T-cell (primary cell): ENCODE measurements around the gene TEX19. TPM values are rescaled to one million over a fixed set of nuclear protein-coding genes. Genes with fewer than 3 reads are reported as not detected.

Source experiments
- ATAC-seq, 4 experiments: fragments of 200-7000 bp in 3 of 4; fragments of 150-1000 bp in 1 of 4; cut with Tn5 transposase; replicated peaks in 1 of 4; 1 replicate in 3 of 4; 2 replicates in 1 of 4; pipeline ENCODE4 v1.10.0; 2021; ENCODE audit warnings: moderate library complexity in 3 of 4, mild to moderate bottlenecking in 2 of 4, moderate number of reproducible peaks in 1 of 4
- CTCF ChIA-PET, 2 donors: fragments of 300-600 bp; sonication (Branson Sonifier 250); formaldehyde crosslinking; loops; one replicate each; lab custom pipeline; 2022; ENCODE audit warnings: antibody characterized with exemption in 2 of 2; lab: Charles Lee
- POLR2A ChIA-PET, 2 donors: fragments of 300-600 bp; sonication (Branson Sonifier 250); formaldehyde crosslinking; loops; one replicate each; lab custom pipeline; 2022; ENCODE audit warnings: antibody characterized with exemption in 2 of 2; lab: Charles Lee
- DNase-seq, 35 experiments: peaks; one replicate each; pipeline versions ENCODE4 v3.0.0 to v3.0.0-alpha.2; 2013 to 2023
- H3K27ac ChIP-seq: one replicate; pipeline ENCODE4 v1.5.1; 2013; ENCODE audit warnings: low read length
- H3K27me3 ChIP-seq, 2 experiments: replicated peaks in 1 of 2; 1 replicate in 1 of 2; 2 replicates in 1 of 2; pipeline versions ENCODE4 v1.6.1 to v1.7.0; 2013; ENCODE audit warnings: low read length in 1 of 2, mixed read lengths in 1 of 2; ENCODE audit not compliant: control insufficient read depth in 2 of 2, insufficient read depth in 2 of 2; ENCODE audit errors: extremely low read depth in 1 of 2
- H3K36me3 ChIP-seq, 2 donors: 1 replicate in 1 of 2; 2 replicates in 1 of 2; pipeline versions ENCODE4 v1.6.1 to v1.7.0; 2013; ENCODE audit warnings: low read length in 1 of 2; ENCODE audit not compliant: control insufficient read depth in 2 of 2, insufficient read depth in 1 of 2; ENCODE audit errors: extremely low read depth in 1 of 2
- H3K4me1 ChIP-seq, 2 experiments: 1 replicate in 1 of 2; 2 replicates in 1 of 2; pipeline versions ENCODE4 v1.6.1 to v1.7.0; 2013; ENCODE audit warnings: low read length in 2 of 2, mixed read lengths in 1 of 2; ENCODE audit not compliant: insufficient read depth in 2 of 2, control insufficient read depth in 1 of 2; ENCODE audit errors: extremely low read depth in 1 of 2
- H3K4me3 ChIP-seq, 2 donors: 1 replicate in 1 of 2; 2 replicates in 1 of 2; pipeline versions ENCODE4 v1.5.1 to v1.7.0; 2013; ENCODE audit warnings: mild to moderate bottlenecking in 2 of 2, low read length in 1 of 2, moderate library complexity in 1 of 2; ENCODE audit not compliant: control insufficient read depth in 1 of 2; ENCODE audit errors: extremely low read depth in 1 of 2
- H3K9me3 ChIP-seq: 2 replicates; pipeline ENCODE4 v1.7.0; 2013
- H3K27ac Mint-ChIP-seq, 2 donors: one replicate each; pipeline ENCODE4 v1.8.0; 2020 to 2021; ENCODE audit warnings: mild to moderate bottlenecking in 2 of 2, mixed read lengths in 2 of 2
- H3K27me3 Mint-ChIP-seq, 2 donors: one replicate each; pipeline ENCODE4 v1.8.0; 2021 to 2022; ENCODE audit warnings: mixed read lengths in 2 of 2
- H3K36me3 Mint-ChIP-seq: one replicate; pipeline ENCODE4 v1.8.0; 2021; ENCODE audit warnings: mixed read lengths
- H3K4me1 Mint-ChIP-seq, 3 donors: one replicate each; pipeline ENCODE4 v1.8.0; 2020 to 2022; ENCODE audit warnings: mixed read lengths in 3 of 3, mild to moderate bottlenecking in 1 of 3
- H3K4me3 Mint-ChIP-seq, 3 donors: one replicate each; pipeline ENCODE4 v1.8.0; 2020 to 2022; ENCODE audit warnings: mild to moderate bottlenecking in 3 of 3, mixed read lengths in 3 of 3, moderate library complexity in 3 of 3
- H3K9me3 Mint-ChIP-seq, 3 donors: one replicate each; pipeline ENCODE4 v1.8.0; 2020 to 2022; ENCODE audit warnings: mixed read lengths in 3 of 3
- WGBS: methylation state at CpG from one replicate; pipeline ENCODE4 v1.1.5; 2013; ENCODE audit warnings: missing lambda C conversion rate; ENCODE audit not compliant: insufficient coverage; 5-methylcytosine and 5-hydroxymethylcytosine counted together
- total RNA-seq, 35 experiments: library from RNA in 6 of 35; stranded (reverse) in 6 of 35; fragments of 120-200 nt in 1 of 35; gene quantifications; one replicate each; pipeline versions ENCODE4 v1.2.1 to v1.2.4 and lab custom pipeline; 2013 to 2026

Gene TEX19
- total RNA-seq, result not detected
- total RNA-seq (2013), result not detected
- 0 to 1.1 (median 0) reads per million in 29 experiments for total RNA-seq (lab: John Stamatoyannopoulos, UW)

DNA sequence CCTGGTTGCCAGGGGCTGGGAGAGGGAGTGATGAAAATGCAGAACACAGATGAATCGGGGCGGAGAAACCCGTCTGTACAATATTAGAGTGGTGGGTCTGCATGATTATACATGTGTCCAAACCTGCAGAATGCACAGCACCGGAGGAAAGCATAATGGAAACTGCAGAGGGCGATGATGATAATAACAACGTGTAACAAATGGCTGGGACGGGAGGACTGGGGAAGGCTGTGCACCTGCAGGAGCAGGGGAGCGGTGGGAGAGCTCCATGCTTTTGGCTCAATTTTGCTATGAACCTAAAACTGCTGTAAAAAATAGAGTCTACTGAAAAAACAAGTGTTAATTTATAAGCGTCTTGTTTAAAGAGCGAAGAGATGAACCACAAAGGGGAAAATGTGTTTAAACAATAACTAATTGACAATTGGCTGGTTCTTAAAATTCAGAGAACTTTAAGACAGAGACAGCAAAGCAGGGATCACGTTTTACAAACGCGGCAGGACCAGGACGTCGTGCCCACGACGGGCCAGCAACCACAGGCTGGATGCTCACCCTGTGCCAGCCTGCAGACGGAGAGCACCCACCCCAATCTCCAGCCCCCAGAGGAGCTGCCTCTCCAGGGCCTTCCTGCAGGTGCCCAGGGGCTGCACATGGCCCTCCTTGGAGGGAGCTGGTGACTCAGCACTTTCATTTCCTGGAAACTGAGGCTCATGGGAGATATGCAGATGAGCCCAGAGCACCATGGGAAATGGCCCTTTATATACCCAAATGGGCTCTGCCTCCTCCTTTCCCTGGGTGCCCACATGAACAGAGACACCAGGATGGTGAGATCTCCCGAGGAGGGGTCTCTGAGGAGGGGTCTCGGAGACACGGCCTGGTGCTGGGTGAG is at the start of gene TEX19:
Gene TEX19 (plus strand): TSS at position 783 of the 886 bp plus-strand sequence. CDS start 2,904 bp downstream, outside the sequence.
- CTCF ChIA-PET, result no interaction called here

DNA sequence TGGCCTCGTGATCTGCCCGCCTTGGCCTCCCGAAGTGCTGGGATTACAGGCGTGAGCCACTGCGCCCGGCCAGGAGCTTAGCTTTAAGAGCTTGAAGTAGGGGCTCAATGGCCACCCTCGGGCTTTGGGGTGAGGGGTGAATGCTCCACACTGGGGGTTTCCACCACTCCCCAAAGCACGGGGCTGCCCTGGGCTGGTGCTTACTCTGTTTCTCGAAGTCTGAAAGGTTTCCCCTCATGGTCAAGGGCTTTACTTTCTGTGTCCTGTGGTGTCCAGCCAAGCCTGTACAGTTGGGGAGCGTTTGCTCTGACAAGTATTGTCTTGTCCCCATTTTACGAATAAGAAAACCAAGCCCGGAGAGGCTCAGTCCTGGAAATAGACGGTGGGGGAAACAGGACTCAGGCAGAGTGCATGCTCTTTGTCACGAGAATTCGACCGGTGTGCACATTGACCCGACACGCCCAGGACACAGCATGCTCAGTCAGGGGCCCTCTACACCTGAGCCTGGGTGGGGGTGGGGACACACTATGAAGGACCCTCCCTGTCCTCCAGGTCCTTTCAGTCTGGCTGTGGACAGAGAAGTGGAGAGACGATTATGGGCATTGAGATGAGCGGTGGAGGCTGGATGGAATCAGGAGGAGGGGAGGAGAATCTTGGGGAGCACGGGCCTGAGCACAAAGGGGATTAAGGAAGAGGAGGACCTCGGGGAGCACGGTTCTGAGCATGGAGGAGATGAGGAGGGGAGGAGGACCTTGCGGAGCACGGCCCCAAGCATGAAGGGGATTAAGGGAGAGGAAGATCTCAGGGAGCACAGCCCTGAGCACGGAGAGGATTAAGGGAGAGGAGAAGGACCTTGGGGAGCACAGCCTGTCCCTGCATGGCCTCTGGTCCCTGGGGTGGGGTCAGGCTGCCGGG is 49.1 kb upstream of the TEX19 start:
- DNase-seq, result no peak
- Histone ChIP-seq H3K27ac (no peak overlapping the region), H3K9me3 (no peaks in the 10 kb centered on the region), H3K4me3 (no peak overlapping the region), H3K27me3 (peaks cover 0 to 6% of the 10 kb centered on the region in 2 experiments), H3K4me1 (peaks cover 10 to 30% of the 10 kb centered on the region in 2 experiments), H3K36me3 (peaks cover 4 to 15% of the 10 kb centered on the region in 2 donors)
- ATAC-seq, result no peak
- POLR2A ChIA-PET, result no interaction called here
- CTCF ChIA-PET, result no interaction called here
- Mint-ChIP-seq H3K9me3 (no peaks in the 10 kb centered on the region), H3K4me1 (peaks cover 26 to 37% (median 32%) of the 10 kb centered on the region in 3 donors), H3K27ac (no peak overlapping the region), H3K27me3 (no peaks in the 10 kb centered on the region), H3K4me3 (no peak overlapping the region), H3K36me3 (peaks cover 4% of the 10 kb centered on the region)
- 90% methylated on average over 25 of the region's 27 CpGs for WGBS

More for the DNA sequence above, at the start of gene TEX19:
- peaks cover 7 to 11% (median 7%) of the 10 kb centered on the region in 3 donors for H3K4me1 Mint-ChIP-seq
- no peaks in the 10 kb centered on the region for H3K36me3 Mint-ChIP-seq
- Histone ChIP-seq H3K4me3 (no peak within 1 kb of the TSS), H3K27me3 (peaks cover 0 to 38% of the 10 kb centered on the region in 2 experiments), H3K27ac (no peak within 1 kb of the TSS), H3K9me3 (no peaks in the 10 kb centered on the region), H3K4me1 (peaks cover 0 to 4% of the 10 kb centered on the region in 2 experiments), H3K36me3 (no peaks in the 10 kb centered on the region)
- DNase-seq, result no peak
- POLR2A ChIA-PET, result interaction anchor here (0.7 kb wide), 2 partner anchors 61 to 336 kb away, joined by 6 read pairs; partner anchors contain the start of gene CENPX (in 1 of the 2)
- no peaks in the 10 kb centered on the region for H3K9me3 Mint-ChIP-seq
- WGBS, result 62% methylated on average over 14 of the region's 21 CpGs
- peaks cover 4 to 17% of the 10 kb centered on the region in 2 donors for H3K27me3 Mint-ChIP-seq
- peak in 2 of 4 experiments; percentile 16 to 38 for ATAC-seq
- no peak within 1 kb of the TSS for H3K27ac Mint-ChIP-seq
- peak within 1 kb of the TSS in 1 of 3 donors; percentile 4 for H3K4me3 Mint-ChIP-seq

DNA sequence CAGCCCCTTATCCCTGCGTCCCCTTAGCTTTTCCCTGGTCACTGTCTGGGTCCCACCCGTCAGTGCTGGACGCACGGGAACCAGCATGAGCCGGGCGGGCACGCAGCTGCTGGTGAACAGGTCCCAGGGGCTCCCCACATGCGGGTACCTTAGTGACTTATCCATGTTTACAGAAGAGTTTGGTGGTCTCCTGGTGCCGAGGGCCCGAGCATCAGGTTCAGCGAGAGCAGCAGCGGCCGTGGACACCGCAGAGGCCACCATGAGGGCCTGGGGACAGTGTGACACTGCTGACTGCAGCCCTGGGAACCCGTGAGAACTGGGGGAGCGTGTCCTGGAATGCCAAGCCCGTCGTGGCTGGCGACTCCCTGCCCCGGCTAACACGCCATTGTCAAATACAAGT is 48.2 kb upstream of the TEX19 start:
- no peak overlapping the region for H3K4me3 ChIP-seq
- Mint-ChIP-seq H3K4me1 (peaks cover 24 to 33% (median 28%) of the 10 kb centered on the region in 3 donors), H3K27me3 (no peaks in the 10 kb centered on the region), H3K27ac (peak overlapping the region in 1 of 2 donors; percentile 58), H3K9me3 (no peaks in the 10 kb centered on the region), H3K36me3 (peaks cover 4% of the 10 kb centered on the region), H3K4me3 (no peak overlapping the region)
- H3K27me3 ChIP-seq, result peaks cover 0 to 9% of the 10 kb centered on the region in 2 experiments
- H3K9me3 ChIP-seq, result no peaks in the 10 kb centered on the region
- H3K27ac ChIP-seq, result no peak overlapping the region
- H3K36me3 ChIP-seq, result peaks cover 4 to 16% of the 10 kb centered on the region in 2 donors
- H3K4me1 ChIP-seq, result peaks cover under 1 to 30% of the 10 kb centered on the region in 2 experiments
- CTCF ChIA-PET, result interaction anchor here in 1 of 2 donors (0.6 kb wide), 1 partner anchor 11 kb away, joined by 3 read pairs; no protein-coding TSS in a partner anchor
- ATAC-seq (no peak), DNase-seq (no peak)
- 90% methylated on average over 14 of the region's 21 CpGs for WGBS
- POLR2A ChIA-PET, result interaction anchor here in 1 of 2 donors (0.7 kb wide), 2 partner anchors 22 to 41 kb away, joined by 5 read pairs; no protein-coding TSS in a partner anchor

GRCh38 chr17:82311971-82312370 is 47.1 kb upstream of the TEX19 start:
- no peaks in the 10 kb centered on the region for H3K9me3 Mint-ChIP-seq
- no peak overlapping the region for H3K4me3 ChIP-seq
- peaks cover 4% of the 10 kb centered on the region for H3K36me3 Mint-ChIP-seq
- DNase-seq (no peak), ATAC-seq (no peak)
- peaks cover 0 to 9% of the 10 kb centered on the region in 2 experiments for H3K27me3 ChIP-seq
- no peaks in the 10 kb centered on the region for H3K27me3 Mint-ChIP-seq
- H3K4me3 Mint-ChIP-seq, result no peak overlapping the region
- no peak overlapping the region for H3K27ac ChIP-seq
- H3K27ac Mint-ChIP-seq, result no peak overlapping the region
- WGBS, result 100% methylated on average over 4 of the region's 13 CpGs
- peaks cover 4 to 16% of the 10 kb centered on the region in 2 donors for H3K36me3 ChIP-seq
- no peaks in the 10 kb centered on the region for H3K9me3 ChIP-seq
- H3K4me1 Mint-ChIP-seq, result peaks cover 23 to 27% (median 23%) of the 10 kb centered on the region in 3 donors
- POLR2A ChIA-PET, result no interaction called here
- CTCF ChIA-PET, result no interaction called here
- peaks cover 0 to 33% of the 10 kb centered on the region in 2 experiments for H3K4me1 ChIP-seq

GRCh38 chr17:82313195-82314011 is 45.6 kb upstream of the TEX19 start:
- no peak overlapping the region for H3K4me3 Mint-ChIP-seq
- Histone ChIP-seq H3K4me1 (peaks cover 9 to 46% of the 10 kb centered on the region in 2 experiments), H3K36me3 (peaks cover 4 to 16% of the 10 kb centered on the region in 2 donors), H3K27ac (no peak overlapping the region), H3K4me3 (no peak overlapping the region), H3K9me3 (no peaks in the 10 kb centered on the region), H3K27me3 (peaks cover 0 to 9% of the 10 kb centered on the region in 2 experiments)
- no peaks in the 10 kb centered on the region for H3K9me3 Mint-ChIP-seq
- POLR2A ChIA-PET, result interaction anchor here in 1 of 2 donors (0.6 kb wide), 1 partner anchor 67 kb away, joined by 3 read pairs; no protein-coding TSS in a partner anchor
- WGBS, result 90% methylated on average over 17 of the region's 28 CpGs
- H3K36me3 Mint-ChIP-seq, result peaks cover 4% of the 10 kb centered on the region
- CTCF ChIA-PET, result no interaction called here
- DNase-seq, result no peak
- peaks cover 19 to 27% (median 19%) of the 10 kb centered on the region in 3 donors for H3K4me1 Mint-ChIP-seq
- no peaks in the 10 kb centered on the region for H3K27me3 Mint-ChIP-seq
- ATAC-seq, result no peak
- peak overlapping the region; percentile 17 to 91 for H3K27ac Mint-ChIP-seq
